Sigmoid colon (tissue), 7 donors: ENCODE results near the gene RBM19. TPM values are rescaled to one million over a fixed set of nuclear protein-coding genes. Genes with fewer than 3 reads are reported as not detected.

Source experiments
- DNase-seq: peaks from one replicate; pipeline ENCODE4 v3.0.0-alpha.2; 2019
- H3K27ac ChIP-seq, 4 donors: fragments of 200-600 bp; sonication (generic); one replicate each; pipeline ENCODE4 v1.5.1; 2016 to 2019; ENCODE audit warnings: mild to moderate bottlenecking in 1 of 4
- H3K27me3 ChIP-seq, 3 donors: fragments of 200-600 bp; sonication (generic); one replicate each; pipeline ENCODE4 v1.5.1; 2019; ENCODE audit warnings: mild to moderate bottlenecking in 1 of 3
- H3K36me3 ChIP-seq, 4 donors: fragments of 200-600 bp; sonication (generic); one replicate each; pipeline ENCODE4 v1.5.1; 2016 to 2019
- H3K4me1 ChIP-seq, 4 donors: fragments of 200-600 bp; sonication (generic); one replicate each; pipeline ENCODE4 v1.5.1; 2017 to 2019
- H3K4me3 ChIP-seq, 4 donors: fragments of 200-600 bp; sonication (generic); one replicate each; pipeline ENCODE4 v1.5.1; 2017 to 2019; ENCODE audit warnings: mild to moderate bottlenecking in 2 of 4, moderate library complexity in 1 of 4
- H3K9me3 ChIP-seq, 4 donors: fragments of 200-600 bp in 3 of 4; sonication (generic) in 3 of 4; one replicate each; pipeline versions ENCODE4 v1.5.1 to v1.6.1; 2013 to 2019
- CTCF ChIP-seq, 4 experiments: fragments of 450-650 bp in 3 of 4; fragments of 200-600 bp in 1 of 4; IDR thresholded peaks; one replicate each; pipeline ENCODE4 v1.5.1; 2016 to 2019; ENCODE audit warnings: antibody characterized with exemption in 4 of 4, mild to moderate bottlenecking in 3 of 4, moderate library complexity in 2 of 4
- EP300 ChIP-seq, 4 donors: sonication (generic); formaldehyde crosslinking; IDR thresholded peaks; one replicate each; pipeline ENCODE4 v1.6.1; 2017; ENCODE audit warnings: antibody characterized with exemption in 4 of 4
- POLR2A ChIP-seq, 2 donors: fragments of 450-650 bp; IDR thresholded peaks; one replicate each; pipeline ENCODE4 v1.6.1; 2016; ENCODE audit warnings: antibody characterized with exemption in 2 of 2, mild to moderate bottlenecking in 2 of 2, moderate library complexity in 2 of 2
- POLR2AphosphoS5 ChIP-seq, 4 donors: sonication (generic); formaldehyde crosslinking; IDR thresholded peaks; one replicate each; pipeline ENCODE4 v1.6.1; 2017; ENCODE audit warnings: antibody characterized with exemption in 4 of 4
- WGBS, 2 donors: extraction: QIAGEN DNeasy Blood & Tissue Kit; methylation state at CpG; one replicate each; pipeline ENCODE4 v1.1.7; 2013; 5-methylcytosine and 5-hydroxymethylcytosine counted together
- intact Hi-C: fragments of 100-400 bp; cut with DNase I; formaldehyde crosslinking; loops from one replicate; pipeline ENCODE4 v1.15.1; 2023
- polyA plus RNA-seq, 3 donors: library from polyadenylated mRNA; stranded (reverse); fragments of 200-250 nt; gene quantifications; one replicate each; pipeline ENCODE4 v1.2.3, GENCODE V29; 2013
- total RNA-seq, 4 donors: library from RNA; depleted of rRNA; stranded (reverse); fragments of >200 nt; gene quantifications; one replicate each; pipeline ENCODE4 v1.1.0, GENCODE V29; 2016
- donor health status: healthy with polysubstance abuse.
- donor health status: Bipolar disorder and iron deficiency.
- donor health status: healthy.

The RBM19 gene
- total and polyA plus RNA-seq, 7 donors, result 5.3 to 42.7 (median 23.6) TPM

GRCh38 chr12:113988064-113988451, 21.9 kb upstream of the RBM19 start:
- H3K27ac ChIP-seq, result no peak overlapping the region
- TF ChIP-seq CTCF (IDR thresholded peaks at IDR 0.05) (no peak), EP300 (IDR thresholded peaks at IDR 0.05) (no peak), POLR2AphosphoS5 (IDR thresholded peaks at IDR 0.05) (no peak), POLR2A (IDR thresholded peaks at IDR 0.05) (no peak)
- no peak overlapping the region for H3K4me3 ChIP-seq
- no peak for DNase-seq
- no peaks in the 10 kb centered on the region for H3K9me3 ChIP-seq
- intact Hi-C loops, result no loop called here
- WGBS, 2 donors, result 73 to 85% methylated on average over 4 of the region's 4 CpGs
- no peaks in the 10 kb centered on the region for H3K36me3 ChIP-seq
- H3K4me1 ChIP-seq, result no peaks in the 10 kb centered on the region
- peaks cover 0 to 20% (median 0%) of the 10 kb centered on the region in 3 donors for H3K27me3 ChIP-seq

- no peak for DNase-seq
- Histone ChIP-seq H3K27ac (no peak overlapping the region), H3K27me3 (peaks cover 0 to 17% (median 0%) of the 10 kb centered on the region in 3 donors), H3K9me3 (no peaks in the 10 kb centered on the region), H3K4me1 (no peaks in the 10 kb centered on the region), H3K4me3 (no peak overlapping the region), H3K36me3 (no peaks in the 10 kb centered on the region)
- intact Hi-C loops, result no loop called here
- TF ChIP-seq CTCF (IDR thresholded peaks at IDR 0.05) (no peak), POLR2AphosphoS5 (IDR thresholded peaks at IDR 0.05) (no peak), POLR2A (IDR thresholded peaks at IDR 0.05) (no peak), EP300 (IDR thresholded peaks at IDR 0.05) (no peak)
- WGBS, 2 donors, result 42 to 58% methylated on average over 6 of the region's 6 CpGs
Measured at GRCh38 chr12:113987261-113988063, 21.3 kb upstream of the RBM19 start.

- Histone ChIP-seq H3K36me3 (no peaks in the 10 kb centered on the region), H3K27me3 (peaks cover 0 to 13% (median 0%) of the 10 kb centered on the region in 3 donors), H3K4me3 (no peak overlapping the region), H3K27ac (no peak overlapping the region), H3K9me3 (no peaks in the 10 kb centered on the region), H3K4me1 (no peaks in the 10 kb centered on the region)
- TF ChIP-seq EP300 (IDR thresholded peaks at IDR 0.05) (no peak), CTCF (IDR thresholded peaks at IDR 0.05) (no peak), POLR2AphosphoS5 (IDR thresholded peaks at IDR 0.05) (no peak), POLR2A (IDR thresholded peaks at IDR 0.05) (no peak)
- intact Hi-C loops, result no loop called here
- DNase-seq, result no peak
- 82 to 87% methylated on average over 4 of the region's 4 CpGs for WGBS, 2 donors
Measured at GRCh38 chr12:113984464-113984863, 18.3 kb upstream of the RBM19 start.

GRCh38 chr12:113983777-113984448, 17.8 kb upstream of the RBM19 start:
- WGBS, 2 donors, result 48 to 58% methylated on average over 4 of the region's 4 CpGs
- intact Hi-C loops, result no loop called here
- peaks cover 0 to 19% (median 0%) of the 10 kb centered on the region in 3 donors for H3K27me3 ChIP-seq
- H3K27ac ChIP-seq, result no peak overlapping the region
- no peak overlapping the region for H3K4me3 ChIP-seq
- DNase-seq, result no peak
- H3K9me3 ChIP-seq, result no peaks in the 10 kb centered on the region
- no peaks in the 10 kb centered on the region for H3K36me3 ChIP-seq
- no peaks in the 10 kb centered on the region for H3K4me1 ChIP-seq
- TF ChIP-seq CTCF (IDR thresholded peaks at IDR 0.05) (no peak), POLR2A (IDR thresholded peaks at IDR 0.05) (no peak), POLR2AphosphoS5 (IDR thresholded peaks at IDR 0.05) (no peak), EP300 (IDR thresholded peaks at IDR 0.05) (no peak)
